Measurements from ENCODE around the gene GGA2. TPM values are rescaled to one million over a fixed set of nuclear protein-coding genes. Genes with fewer than 3 reads are reported as not detected.
"Not testable (repeated sequence)": the region's sequence is repeated elsewhere in the genome, so short reads cannot be mapped to it uniquely, and the experiment has no call there.

The GGA2 gene
- total RNA-seq, 1 donor from 2014 or later = 12.4 TPM

DNA sequence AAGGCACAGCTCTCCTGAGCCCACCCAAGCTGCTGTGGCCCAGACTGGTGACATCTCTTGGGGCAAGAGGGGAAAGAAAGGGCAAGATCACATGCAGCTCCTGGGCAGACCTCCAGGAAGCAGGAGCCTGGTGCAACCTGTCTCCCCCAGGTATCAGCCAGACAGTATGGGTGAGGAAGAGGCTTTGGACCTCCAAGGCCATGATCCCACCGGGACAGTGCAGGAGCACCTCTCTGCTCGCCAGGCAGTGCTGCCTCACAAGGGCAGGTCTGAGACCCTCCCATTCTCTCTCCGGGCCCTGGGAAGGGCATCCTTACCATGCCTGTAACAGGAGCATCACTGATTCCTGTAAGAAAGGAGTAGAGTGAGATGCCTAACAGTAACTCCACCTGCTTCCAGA, 31.7 kb downstream of the GGA2 start:
- H3K36me3 ChIP-seq (ENCODE audit: control insufficient read depth, insufficient read depth, low read length) = peaks cover 36% of the 10 kb centered on the region
- DNase-seq (ENCODE audit: low read depth) = no peak
- no peak for FAIRE-seq
- TF ChIP-seq CTCF (IDR thresholded peaks at IDR 0.05; ENCODE audit: insufficient read depth, low read length, severe bottlenecking) = no peak
- no peaks in the 10 kb centered on the region for H3K27me3 ChIP-seq (ENCODE audit: control insufficient read depth, insufficient read depth, low read length)
- no peak overlapping the region for H3K4me3 ChIP-seq (ENCODE audit: low read depth, low read length)

GRCh38 chr16:23476289-23476688, 34.0 kb downstream of the GGA2 start:
- H3K27me3 ChIP-seq (ENCODE audit: control insufficient read depth, insufficient read depth, low read length) = no peaks in the 10 kb centered on the region
- no peak overlapping the region for H3K4me3 ChIP-seq (ENCODE audit: low read depth, low read length)
- no peak for FAIRE-seq
- no peak for TF ChIP-seq CTCF (IDR thresholded peaks at IDR 0.05; ENCODE audit: insufficient read depth, low read length, severe bottlenecking)
- H3K36me3 ChIP-seq (ENCODE audit: control insufficient read depth, insufficient read depth, low read length) = peaks cover 25% of the 10 kb centered on the region
- DNase-seq (ENCODE audit: low read depth) = no peak

- no peak for FAIRE-seq
- peaks cover 13% of the 10 kb centered on the region for H3K36me3 ChIP-seq (ENCODE audit: control insufficient read depth, insufficient read depth, low read length)
These were observed 40.5 kb downstream of the GGA2 start for GRCh38 chr16:23469814-23470213.

DNA sequence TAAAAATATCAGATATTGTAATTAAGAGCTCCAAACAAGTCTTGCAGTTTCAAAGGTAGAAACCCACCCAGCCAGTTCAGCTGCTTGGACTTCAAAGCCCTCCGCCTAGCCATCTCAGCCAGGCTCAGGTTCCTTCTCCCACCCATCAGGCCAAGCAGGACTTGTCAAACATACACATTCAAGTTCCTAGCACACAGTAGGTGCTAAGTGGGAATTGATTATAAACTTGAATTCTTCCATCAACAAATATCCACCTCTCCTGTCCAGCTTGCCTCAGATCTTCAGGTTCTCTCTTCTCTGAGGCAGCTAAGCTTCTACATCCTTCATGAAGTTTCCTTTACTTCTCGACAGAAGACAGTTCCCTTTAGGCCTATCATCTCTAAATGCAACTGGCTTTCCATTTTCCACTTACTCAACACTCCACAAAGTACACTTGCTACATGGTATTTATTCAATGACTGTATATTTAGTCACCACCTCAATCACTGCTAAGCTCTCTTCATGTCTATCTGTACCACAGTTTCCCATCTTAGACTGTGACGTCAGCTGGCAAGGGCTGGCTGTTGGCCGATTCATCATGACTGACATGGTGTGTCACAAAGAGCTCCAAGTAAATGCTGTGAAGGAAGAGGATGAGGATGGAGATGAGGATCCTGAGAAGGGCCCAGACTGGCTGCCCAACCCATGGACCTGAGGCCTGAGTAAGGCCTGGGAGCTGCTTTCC, 44.0 kb downstream of the GGA2 start:
- no peak overlapping the region for H3K4me3 ChIP-seq (ENCODE audit: low read depth, low read length)
- no peaks in the 10 kb centered on the region for H3K27me3 ChIP-seq (ENCODE audit: control insufficient read depth, insufficient read depth, low read length)
- no peak for TF ChIP-seq CTCF (IDR thresholded peaks at IDR 0.05; ENCODE audit: insufficient read depth, low read length, severe bottlenecking)
- DNase-seq (ENCODE audit: low read depth) = peak; percentile 100
- H3K36me3 ChIP-seq (ENCODE audit: control insufficient read depth, insufficient read depth, low read length) = peaks cover 9% of the 10 kb centered on the region
- FAIRE-seq = peak; percentile 75

More at GRCh38 chr16:23469814-23470213, 40.5 kb downstream of the GGA2 start:
- DNase-seq (ENCODE audit: low read depth) = peak; percentile 89
- Histone ChIP-seq H3K27me3 (ENCODE audit: control insufficient read depth, insufficient read depth, low read length) (no peaks in the 10 kb centered on the region), H3K4me3 (ENCODE audit: low read depth, low read length) (no peak overlapping the region)
- no peak for TF ChIP-seq CTCF (IDR thresholded peaks at IDR 0.05; ENCODE audit: insufficient read depth, low read length, severe bottlenecking)

GRCh38 chr16:23465179-23465578, 45.1 kb downstream of the GGA2 start:
- Histone ChIP-seq H3K36me3 (ENCODE audit: control insufficient read depth, insufficient read depth, low read length) (peaks cover 9% of the 10 kb centered on the region), H3K27me3 (ENCODE audit: control insufficient read depth, insufficient read depth, low read length) (no peaks in the 10 kb centered on the region), H3K4me3 (ENCODE audit: low read depth, low read length) (no peak overlapping the region)
- FAIRE-seq (no peak), DNase-seq (ENCODE audit: low read depth) (no peak)
- TF ChIP-seq CTCF (IDR thresholded peaks at IDR 0.05; ENCODE audit: insufficient read depth, low read length, severe bottlenecking) = no peak

GRCh38 chr16:23464196-23464595, 46.1 kb downstream of the GGA2 start:
- H3K36me3 ChIP-seq (ENCODE audit: control insufficient read depth, insufficient read depth, low read length) = peaks cover 9% of the 10 kb centered on the region
- no peaks in the 10 kb centered on the region for H3K27me3 ChIP-seq (ENCODE audit: control insufficient read depth, insufficient read depth, low read length)
- DNase-seq (ENCODE audit: low read depth) = no peak
- FAIRE-seq = no peak
- no peak for TF ChIP-seq CTCF (IDR thresholded peaks at IDR 0.05; ENCODE audit: insufficient read depth, low read length, severe bottlenecking)
- no peak overlapping the region for H3K4me3 ChIP-seq (ENCODE audit: low read depth, low read length)

GRCh38 chr16:23462994-23463393, 47.3 kb downstream of the GGA2 start:
- H3K4me3 ChIP-seq (ENCODE audit: low read depth, low read length); H3K36me3 ChIP-seq (ENCODE audit: control insufficient read depth, insufficient read depth, low read length); H3K27me3 ChIP-seq (ENCODE audit: control insufficient read depth, insufficient read depth, low read length); FAIRE-seq; DNase-seq (ENCODE audit: low read depth): not testable (repeated sequence)

Measured in bronchial epithelial cell (primary cell).